GM21825 (cell line): ENCODE measurements around the gene HMGN4.
A peak's percentile ranks its signal among the peaks of the same experiment; 100 is the strongest.
"Not testable (repeated sequence)": the region's sequence is repeated elsewhere in the genome, so short reads cannot be mapped to it uniquely, and the experiment has no call there.

Experiments
- ATAC-seq: cut with Tn5 transposase; IDR thresholded peaks from one replicate; pipeline ENCODE4 v1.9.1; 2021; ENCODE audit warnings: mild to moderate bottlenecking, moderate library complexity; ENCODE audit not compliant: unreplicated experiment

HMGN4 gene

DNA sequence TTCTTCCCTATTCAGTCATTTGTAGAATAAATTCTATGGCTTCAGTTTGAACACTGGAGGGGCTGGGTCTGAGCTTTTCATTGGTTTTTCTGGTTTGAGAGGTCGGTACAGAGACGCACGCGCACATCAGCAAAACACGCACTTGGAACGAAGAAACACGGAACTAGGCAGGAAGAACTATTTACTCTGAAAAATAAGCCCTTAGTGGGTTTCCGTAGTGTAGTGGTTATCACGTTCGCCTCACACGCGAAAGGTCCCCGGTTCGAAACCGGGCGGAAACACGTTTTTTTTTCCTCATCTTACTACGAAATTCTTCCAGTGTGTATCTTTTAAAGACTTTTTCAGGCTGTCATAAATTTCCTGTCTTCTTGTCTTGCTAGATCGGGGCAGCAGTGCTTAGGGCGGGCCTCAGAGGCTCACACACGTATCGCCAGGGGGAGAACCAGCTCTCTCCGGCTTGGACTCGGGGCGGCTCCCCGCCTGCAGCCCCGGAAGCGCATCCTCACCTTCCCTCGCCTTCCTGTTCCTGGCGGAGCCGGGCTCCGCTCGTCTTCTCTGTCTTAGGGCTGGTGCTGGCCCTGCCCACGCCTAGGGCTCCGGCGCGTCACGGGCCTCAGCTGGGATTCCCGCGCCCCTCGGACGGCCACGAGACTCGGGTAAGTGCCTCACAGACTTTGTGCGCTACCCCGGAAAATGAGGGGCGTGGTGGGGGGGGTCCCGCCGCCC lies at the start of gene HMGN4:
Gene HMGN4 (plus strand): TSS at position 521 of the 726 bp plus-strand sequence. CDS start 6,841 bp downstream, outside the sequence.
- ATAC-seq, result peak; percentile 44

DNA sequence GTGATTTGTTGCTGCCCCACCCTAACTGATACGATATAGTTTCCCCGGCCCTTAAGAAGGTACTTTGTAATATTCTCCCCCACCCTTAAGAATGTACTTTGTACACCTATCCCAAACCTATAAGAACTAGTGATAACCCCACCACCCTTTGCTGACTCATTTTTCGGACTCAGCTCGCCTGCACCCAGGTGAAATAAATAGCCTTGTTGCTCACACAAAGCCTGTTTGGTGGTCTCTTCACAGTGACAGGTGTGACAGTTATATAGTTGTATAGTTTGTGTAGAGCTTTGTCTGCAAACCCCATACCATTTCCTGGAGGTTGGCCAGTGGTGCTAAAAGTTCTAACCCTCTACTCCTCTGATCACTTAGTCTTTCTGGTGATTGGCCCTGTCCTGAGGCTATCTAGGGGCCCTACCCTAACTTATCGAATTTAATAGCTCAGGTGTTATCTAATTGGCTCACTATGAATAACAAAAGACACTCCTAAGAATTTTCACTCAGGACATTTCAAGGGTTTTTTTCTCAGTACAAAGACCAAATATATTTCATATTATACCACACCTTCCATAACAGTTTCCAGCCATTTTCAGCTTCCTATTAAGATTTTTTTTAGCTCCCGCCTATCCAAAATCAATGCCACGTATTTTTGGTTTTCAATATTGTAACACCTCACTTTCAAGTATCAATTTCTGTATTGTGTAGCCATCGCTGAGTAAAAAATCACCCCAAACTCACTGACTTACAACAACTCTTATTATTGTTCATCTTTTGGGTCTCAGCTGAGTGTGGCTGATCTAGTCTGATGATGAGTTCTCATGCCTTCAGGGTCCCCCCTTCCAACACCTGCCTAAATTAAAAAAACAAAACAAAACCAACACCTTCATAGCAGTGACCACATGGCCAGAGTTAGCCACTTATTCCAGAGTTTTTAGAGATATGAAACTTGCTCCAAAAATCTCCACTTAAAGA lies 47.9 kb upstream of the HMGN4 start:
- ATAC-seq, result no peak

DNA sequence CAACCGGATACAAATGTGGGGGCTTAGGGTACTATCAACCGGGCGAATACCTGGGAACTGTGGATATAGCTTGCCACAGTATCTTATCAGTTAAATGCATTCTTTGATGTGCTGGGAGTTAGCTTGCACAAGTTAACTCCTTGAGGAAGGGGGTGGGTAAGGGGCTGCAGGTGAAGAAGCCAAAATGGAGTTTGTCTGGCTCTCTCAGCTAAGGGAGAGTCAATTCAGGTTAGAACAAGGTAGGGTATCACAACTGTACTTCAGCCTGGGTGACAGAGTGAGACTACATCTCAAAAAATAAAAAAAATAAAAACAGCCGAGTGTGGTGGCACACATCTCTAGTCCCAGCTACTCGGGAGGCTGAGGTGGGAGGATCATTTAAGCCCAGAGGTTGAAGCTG lies 46.6 kb upstream of the HMGN4 start:
- ATAC-seq, result no peak

DNA sequence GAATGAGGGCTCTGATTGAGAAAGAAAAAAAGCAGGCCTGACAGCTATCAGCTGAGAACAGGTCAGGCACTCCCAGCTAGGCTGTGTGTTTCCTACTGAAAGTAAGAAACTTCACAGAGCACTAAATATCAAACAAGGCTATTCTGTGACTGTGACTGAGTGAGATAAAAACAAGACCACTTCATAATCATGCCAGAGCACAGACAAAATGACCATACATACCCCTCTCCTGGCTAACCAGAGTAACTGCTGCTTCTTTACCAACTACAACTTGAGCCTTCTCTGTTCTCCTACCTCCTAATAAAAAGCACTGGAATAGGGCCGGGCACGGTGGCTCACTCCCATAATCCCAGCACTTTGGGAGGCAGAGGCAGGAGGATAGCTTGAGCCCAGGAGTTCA lies 44.9 kb upstream of the HMGN4 start:
- ATAC-seq, result no peak

DNA sequence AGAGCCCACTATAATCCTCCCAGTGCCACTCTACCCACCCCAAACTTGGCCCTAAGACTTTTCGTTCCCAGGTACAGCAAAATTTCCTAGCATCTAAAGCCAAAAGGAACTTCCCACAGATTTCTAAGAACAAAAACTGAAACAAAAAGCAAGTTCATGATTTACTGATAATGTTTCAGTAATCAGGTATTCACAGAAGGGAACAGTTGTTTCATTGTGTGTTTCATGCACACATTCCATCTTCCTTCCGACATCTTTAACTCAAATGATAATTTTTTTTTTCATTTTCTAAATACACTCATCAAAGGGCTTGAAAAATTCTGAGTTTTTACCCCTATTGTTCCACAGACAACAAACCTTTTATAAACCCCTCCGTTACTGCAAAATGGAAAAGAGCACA lies 44.0 kb upstream of the HMGN4 start:
- no peak for ATAC-seq

DNA sequence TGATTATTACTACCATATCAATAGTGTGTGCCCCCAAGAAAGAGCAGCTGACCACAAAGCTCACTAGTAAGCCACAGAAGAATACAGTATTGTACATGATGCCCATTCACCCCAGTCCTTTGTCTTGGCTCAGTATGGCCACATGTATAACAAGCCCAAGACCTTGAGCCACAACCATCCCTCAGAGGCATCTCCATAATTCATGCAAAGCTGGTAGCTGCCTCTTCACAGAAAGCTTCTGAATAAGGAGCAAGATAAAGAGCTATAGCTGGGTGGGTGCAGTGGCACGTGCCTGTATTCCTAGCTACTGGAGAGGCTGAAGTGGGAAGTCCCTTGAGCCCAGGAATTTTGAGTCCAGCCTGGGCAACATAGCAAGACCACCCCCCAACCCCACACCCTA lies 42.9 kb upstream of the HMGN4 start:
- no peak for ATAC-seq

DNA sequence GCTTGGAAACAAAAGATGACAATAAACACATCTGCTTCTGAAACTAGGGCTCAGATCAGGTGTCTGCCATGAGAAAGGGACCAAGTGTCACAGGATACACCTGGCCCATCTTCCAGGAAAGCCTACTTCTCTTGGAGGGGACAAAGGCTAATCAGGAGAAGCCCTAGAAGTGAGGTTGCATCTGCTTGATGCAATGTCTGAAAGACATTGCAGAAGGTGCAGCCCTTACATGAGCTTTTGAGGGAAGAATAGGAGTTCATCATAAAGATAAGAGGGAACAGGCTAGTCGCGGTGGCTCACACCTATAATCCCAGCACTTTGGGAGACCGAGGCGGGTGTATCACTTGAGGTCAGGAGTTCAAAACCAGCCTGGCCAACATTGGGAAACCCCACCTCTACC lies 40.6 kb upstream of the HMGN4 start:
- no peak for ATAC-seq

DNA sequence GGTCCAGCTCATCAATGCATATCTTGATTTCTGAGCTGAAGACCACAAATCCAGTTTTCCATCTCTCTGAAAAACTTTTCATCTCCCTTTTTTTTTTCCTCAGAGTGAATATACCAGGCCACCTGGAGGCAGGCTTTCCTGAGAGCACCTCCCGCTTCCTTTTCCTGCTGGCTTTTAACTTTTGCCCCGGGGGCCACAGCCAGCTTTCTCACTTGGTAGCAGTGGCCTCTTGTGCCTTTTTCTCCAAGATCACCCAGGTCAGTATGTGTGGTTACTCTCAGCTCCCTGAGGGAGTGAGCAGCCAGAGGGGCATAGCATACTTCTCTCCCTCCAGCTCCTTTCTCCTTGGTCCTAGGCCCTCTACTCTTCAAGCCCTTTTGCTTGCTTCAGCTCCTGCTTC lies 38.1 kb upstream of the HMGN4 start, which contains the start of gene BTN1A1:
Gene BTN1A1 (plus strand): TSS at position 202 of the 400 bp plus-strand sequence. CDS start 984 bp downstream, outside the sequence.
- ATAC-seq, result no peak

DNA sequence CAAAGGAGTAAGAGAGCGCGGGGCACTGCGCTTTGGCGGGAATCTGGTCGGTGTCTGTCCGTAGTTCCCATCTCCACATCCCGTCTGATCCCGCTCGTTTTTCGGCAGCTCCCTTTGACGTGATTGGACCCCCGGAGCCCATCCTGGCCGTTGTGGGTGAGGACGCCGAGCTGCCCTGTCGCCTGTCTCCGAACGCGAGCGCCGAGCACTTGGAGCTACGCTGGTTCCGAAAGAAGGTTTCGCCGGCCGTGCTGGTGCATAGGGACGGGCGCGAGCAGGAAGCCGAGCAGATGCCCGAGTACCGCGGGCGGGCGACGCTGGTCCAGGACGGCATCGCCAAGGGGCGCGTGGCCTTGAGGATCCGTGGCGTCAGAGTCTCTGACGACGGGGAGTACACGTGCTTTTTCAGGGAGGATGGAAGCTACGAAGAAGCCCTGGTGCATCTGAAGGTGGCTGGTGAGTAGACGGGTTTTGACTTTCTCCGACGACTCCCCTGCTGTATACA lies 36.6 kb upstream of the HMGN4 start:
- no peak for ATAC-seq

DNA sequence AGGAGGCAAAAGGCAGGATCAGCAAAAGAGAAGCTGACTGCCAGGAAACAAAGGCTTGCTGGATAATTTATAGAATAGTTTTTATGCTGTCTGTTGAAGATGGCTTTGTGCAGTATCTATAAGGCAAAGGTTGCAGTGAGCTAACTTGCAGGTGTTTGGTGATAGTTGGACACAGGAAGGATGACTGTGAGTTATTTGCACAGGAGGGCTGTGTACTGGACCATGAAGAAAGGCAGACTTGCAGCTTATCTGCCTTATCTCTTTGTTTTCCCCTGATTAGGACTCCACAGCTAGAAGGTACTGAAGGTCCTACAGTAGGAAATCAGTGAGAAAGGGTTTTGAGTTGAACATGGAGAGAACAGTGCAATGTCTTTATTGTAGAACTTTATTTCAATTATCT lies 36.0 kb upstream of the HMGN4 start:
- no peak for ATAC-seq

DNA sequence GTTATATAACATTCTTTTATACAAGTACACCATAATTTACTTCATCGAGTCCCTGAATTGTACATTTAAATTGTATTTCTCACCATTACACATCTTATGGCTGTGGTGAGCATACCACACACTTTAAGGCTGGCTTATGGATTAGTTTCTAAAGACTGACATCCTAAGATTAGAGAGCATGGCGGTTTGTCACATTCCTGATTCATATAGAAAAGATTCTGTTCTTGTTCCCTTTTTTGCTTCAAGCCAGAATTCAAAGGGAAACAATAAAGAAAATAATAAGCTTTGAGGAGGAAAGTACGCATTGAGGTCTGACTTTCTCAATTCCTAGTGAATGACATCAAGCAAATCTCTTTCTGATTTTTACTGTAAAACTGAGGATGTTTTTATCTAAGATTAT lies 35.5 kb upstream of the HMGN4 start:
- no peak for ATAC-seq

DNA sequence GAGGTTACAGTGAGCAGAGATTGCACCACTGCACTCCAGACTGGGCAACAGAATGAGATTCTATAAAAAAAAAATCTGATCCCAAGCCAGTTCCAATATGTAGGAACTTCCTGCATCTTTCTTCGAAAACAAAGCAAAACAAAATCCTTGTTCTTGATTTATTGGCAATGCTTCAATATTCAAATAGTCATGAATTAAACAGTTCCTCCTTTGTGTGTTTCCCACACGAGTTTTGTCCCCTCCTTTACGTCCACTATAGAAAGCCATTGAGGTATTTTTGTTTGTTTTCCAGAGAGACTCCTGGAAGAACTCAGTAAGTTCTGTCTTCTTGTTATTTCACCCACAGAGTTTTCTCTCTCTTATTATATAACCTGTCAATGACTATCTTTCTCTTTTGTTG lies 30.5 kb upstream of the HMGN4 start:
- no peak for ATAC-seq

DNA sequence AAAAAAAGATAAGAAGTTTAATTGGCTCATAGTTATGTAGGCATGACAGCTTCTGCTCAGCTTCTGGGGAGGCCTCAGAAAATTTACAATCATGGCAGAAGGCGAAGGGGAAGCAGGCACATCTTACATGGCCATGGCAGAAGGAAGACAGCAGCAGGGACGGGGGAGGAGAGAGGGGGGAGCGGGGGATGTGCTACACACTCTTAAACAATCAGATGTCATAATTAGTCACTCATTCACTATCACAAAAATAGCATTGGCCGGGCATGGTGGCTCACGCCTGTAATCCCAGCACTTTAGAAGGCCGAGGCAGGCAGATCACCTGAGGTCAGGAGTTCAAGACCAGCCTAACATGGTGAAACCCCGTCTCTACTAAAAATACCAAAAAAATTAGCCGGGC lies 27.1 kb upstream of the HMGN4 start:
- ATAC-seq, result not testable (repeated sequence)

DNA sequence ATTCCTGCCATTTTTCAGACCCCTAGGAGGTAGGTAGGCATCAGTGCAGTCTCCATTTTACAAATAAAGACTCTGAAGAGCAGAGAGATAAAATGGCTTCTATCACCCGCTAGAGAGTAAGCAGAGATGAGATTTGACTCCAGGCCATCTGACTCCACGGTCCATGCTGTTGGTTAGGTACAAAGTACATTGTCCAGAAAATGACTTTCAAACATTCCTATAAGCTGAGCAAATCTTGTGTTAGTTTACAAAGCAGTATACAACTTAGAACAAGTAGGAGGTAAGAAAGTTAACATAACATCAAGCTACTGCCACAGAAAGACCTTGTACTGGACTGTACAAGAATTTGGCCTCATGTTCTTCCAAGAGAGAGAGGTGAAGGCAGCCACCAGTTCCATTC lies 23.2 kb upstream of the HMGN4 start:
- ATAC-seq, result no peak

DNA sequence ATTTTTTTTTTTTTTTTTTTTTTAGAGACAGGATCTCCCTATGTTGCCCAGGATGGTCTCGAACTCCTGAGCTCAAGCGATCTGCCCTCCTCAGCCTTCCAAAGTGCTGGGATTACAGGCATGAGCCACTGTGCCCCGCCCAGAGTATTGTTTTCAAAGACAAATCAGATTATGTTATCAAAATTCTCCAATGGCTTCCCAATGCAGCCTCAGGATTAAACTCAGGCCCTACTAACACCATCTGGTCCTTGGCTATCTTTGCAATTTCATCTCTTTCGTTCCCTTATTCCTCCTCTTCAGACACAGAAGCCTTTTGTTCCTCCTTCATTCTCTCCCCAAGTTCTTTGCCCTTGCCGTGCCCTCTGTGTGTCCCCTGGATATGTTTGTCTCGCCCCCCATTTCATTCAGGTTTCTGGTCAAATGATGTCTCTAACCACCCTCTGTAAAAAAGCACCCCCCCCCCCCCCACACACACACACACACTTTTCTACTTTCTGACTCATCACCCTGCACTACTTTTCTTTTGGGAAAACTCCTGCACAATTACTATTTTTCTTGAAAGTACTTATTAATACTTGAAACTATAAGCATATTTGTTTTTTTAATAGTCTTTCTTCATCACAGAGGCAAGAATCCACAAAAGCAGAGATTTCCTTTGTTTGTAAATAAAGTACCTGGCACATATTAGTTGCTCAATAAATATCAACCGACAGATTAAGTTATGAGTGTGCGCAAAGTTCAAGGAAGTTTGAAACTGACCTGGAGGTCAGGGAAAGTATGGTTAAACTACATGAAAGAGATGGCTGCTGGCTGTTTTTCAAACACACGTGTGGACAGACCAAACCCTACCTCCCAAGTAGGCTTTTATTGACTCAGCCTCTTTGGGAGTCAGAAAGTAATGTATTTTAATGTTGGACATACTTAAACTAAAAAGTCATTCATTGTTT lies 21.4 kb upstream of the HMGN4 start:
- ATAC-seq, result no peak

DNA sequence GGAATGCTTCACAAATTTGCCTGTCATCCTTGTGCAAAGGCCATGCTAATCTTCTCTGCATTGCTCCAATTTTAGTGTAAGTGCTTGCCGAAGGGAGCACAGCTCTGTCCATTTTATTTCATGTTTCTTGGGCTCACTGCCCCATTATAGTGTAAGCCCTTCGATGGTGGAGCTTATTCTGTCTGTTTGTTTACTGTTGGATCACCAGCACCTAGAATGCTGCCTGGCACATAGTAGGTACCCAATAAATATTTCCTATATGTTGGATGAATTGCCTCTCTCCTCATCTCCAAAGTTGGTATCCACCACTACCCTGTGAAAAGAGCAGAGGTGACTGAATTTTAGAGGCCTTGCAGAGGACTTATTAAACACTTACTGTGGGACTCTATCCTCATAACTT lies 18.8 kb upstream of the HMGN4 start:
- ATAC-seq, result no peak

DNA sequence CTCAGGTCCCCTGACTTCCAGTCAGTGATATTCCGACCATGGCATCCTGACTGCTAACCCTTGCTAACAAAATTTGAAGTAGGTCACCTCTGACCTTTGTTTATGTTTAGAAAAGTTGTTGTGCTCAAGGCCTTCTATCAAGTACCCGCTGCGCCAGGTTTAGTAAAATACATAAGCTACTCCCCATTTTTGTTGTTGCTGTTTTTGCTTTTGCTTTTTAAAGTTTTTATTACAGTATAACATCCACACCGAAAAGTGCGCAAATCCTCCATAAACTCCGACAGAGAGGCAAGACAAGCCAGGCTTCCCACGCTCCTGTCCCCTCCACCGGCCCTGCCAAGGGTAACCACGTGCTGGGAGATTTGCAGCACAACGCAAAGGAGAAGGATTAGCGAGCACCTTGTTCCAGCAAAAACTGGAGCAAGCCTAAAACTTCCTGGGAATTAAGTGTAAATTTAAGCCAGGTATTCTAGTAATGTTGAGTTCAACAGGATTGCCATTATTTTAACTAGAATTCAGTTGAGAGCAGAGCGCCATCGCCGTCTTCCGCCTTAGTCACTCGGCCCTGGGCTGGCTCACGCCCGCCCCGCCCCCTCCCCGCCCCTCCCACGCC lies 17.8 kb upstream of the HMGN4 start:
- ATAC-seq, result peak; percentile 29

DNA sequence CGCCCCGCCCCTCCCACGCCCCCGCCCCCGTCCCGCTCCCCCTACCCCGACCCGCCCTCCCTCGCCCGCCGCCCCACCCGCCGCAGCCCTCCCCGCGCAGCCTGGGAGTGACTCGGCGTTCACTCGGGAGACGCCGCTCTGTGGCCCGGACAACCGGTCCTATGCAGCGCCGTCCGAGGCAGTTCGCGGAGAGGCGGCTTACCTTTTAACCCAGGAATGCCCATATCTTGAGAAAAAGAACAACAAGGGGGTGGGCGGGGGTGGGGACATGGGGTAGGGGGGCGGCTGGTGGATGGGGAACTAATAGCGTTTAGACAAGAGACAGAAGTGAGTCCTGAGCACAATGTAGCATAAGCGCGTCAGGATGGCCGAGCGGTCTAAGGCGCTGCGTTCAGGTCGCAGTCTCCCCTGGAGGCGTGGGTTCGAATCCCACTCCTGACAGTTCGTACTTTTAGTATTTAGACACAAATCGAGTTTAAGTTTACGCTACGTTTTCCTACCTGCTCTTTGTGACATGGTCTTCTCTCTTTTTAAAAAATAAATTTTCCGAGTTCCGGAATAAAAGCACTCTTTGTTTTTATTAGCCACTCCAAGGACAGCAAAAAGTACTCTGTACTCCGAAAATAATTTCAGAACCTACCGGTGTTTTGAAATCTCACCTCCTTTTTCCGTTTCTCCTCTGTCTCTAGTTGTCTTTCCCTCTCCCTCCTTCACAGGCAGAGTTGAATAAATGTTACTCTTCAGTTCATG lies 17.1 kb upstream of the HMGN4 start:
- ATAC-seq, result peak; percentile 52

DNA sequence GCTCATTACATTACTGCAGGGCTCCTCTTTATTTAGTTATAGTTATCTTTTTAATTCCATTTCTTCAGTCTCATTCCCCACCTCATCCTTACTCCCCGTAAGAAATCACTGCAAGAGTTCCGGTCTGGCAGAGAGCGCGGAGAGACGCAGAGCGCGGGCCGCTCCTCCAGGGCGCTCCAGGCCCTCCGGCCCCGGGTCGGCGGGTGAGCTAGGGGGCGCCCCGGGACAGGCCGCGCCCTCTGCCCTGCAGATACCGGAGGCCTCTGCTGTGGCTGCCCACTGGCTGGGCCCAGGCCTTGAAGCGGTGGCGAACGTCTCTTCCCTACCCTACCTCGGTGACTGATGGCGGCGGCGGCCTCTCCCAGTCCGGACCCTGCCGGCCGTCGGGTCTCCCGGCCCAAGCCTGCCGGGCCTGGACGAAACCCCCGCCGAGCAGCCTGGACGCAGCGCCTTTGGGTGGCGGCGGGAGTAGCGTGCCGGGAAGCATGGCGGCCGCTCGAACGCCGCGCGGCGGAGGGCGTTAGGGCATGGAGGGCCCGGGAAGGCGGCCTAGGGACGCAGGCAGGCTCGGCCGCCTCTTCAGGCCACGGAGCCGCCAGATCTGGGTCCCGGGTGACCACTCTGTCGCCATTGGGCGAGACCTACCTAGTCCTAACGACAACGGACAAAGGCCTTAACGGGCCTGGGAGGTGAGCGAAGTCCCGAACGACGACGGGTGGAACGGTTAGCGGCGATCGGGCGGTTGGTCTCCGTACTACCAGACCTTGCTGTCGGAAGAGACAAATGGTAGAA lies 16.4 kb upstream of the HMGN4 start:
- peak; percentile 75 for ATAC-seq
